Heart left ventricle (tissue), 16 donors: ENCODE data around the gene KRTAP5-1. TPM values are rescaled to one million over a fixed set of nuclear protein-coding genes. Genes with fewer than 3 reads are reported as not detected.

Experiments
- ATAC-seq, 4 donors: fragments of 200-7000 bp; cut with Tn5 transposase; one replicate each; pipeline ENCODE4 v1.9.1; 2020 to 2022; ENCODE audit warnings: moderate library complexity in 4 of 4, mild to moderate bottlenecking in 3 of 4, moderate number of reproducible peaks in 1 of 4
- DNase-seq, 5 donors: peaks; one replicate each; pipeline ENCODE4 v3.0.0-alpha.2; 2020
- H3K27ac ChIP-seq, 12 donors: fragments of 200-600 bp; sonication (generic) in 4 of 12; one replicate each; pipeline versions ENCODE4 v1.5.0 to v1.8.0; 2016 to 2022; ENCODE audit warnings: mild to moderate bottlenecking in 2 of 12
- H3K27me3 ChIP-seq, 9 donors: fragments of 200-600 bp; sonication (generic) in 2 of 9; one replicate each; pipeline versions ENCODE4 v1.5.1 to v1.8.0; 2016 to 2022; ENCODE audit warnings: mild to moderate bottlenecking in 3 of 9
- H3K36me3 ChIP-seq, 9 donors: fragments of 200-600 bp; sonication (generic) in 2 of 9; one replicate each; pipeline versions ENCODE4 v1.5.0 to v1.8.0; 2018 to 2022; ENCODE audit warnings: mild to moderate bottlenecking in 2 of 9
- H3K4me1 ChIP-seq, 12 donors: fragments of 200-600 bp; sonication (generic) in 4 of 12; one replicate each; pipeline versions ENCODE4 v1.5.0 to v1.8.0; 2016 to 2022; ENCODE audit warnings: mild to moderate bottlenecking in 3 of 12
- H3K4me3 ChIP-seq, 12 donors: fragments of 200-600 bp; sonication (generic) in 4 of 12; one replicate each; pipeline versions ENCODE4 v1.5.0 to v1.8.0; 2017 to 2022; ENCODE audit warnings: mild to moderate bottlenecking in 9 of 12, moderate library complexity in 4 of 12
- H3K9me3 ChIP-seq, 12 donors: fragments of 200-600 bp; sonication (generic) in 4 of 12; one replicate each; pipeline versions ENCODE4 v1.5.0 to v1.8.0; 2016 to 2022; ENCODE audit warnings: mild to moderate bottlenecking in 1 of 12
- CTCF ChIP-seq, 12 donors: fragments of 200-600 bp; sonication (generic) in 4 of 12; IDR thresholded peaks; one replicate each; pipeline versions ENCODE4 v1.5.0 to v1.8.0; 2018 to 2022; ENCODE audit warnings: antibody characterized with exemption in 12 of 12, mild to moderate bottlenecking in 5 of 12
- POLR2A ChIP-seq, 2 donors: fragments of 450-650 bp; IDR thresholded peaks; one replicate each; pipeline ENCODE4 v1.6.1; 2017; ENCODE audit warnings: antibody characterized with exemption in 2 of 2, mild to moderate bottlenecking in 2 of 2, moderate library complexity in 2 of 2
- WGBS, 4 donors: extraction: QIAGEN DNeasy Blood & Tissue Kit in 2 of 4; methylation state at CpG; one replicate each; pipeline versions ENCODE4 v1.1.5 to v1.1.7; 2013 to 2018; 5-methylcytosine and 5-hydroxymethylcytosine counted together
- intact Hi-C, 10 donors: fragments of 100-400 bp; cut with DNase I; formaldehyde crosslinking; loops; one replicate each; pipeline versions ENCODE4 v1.11.1 to v1.14.2; 2022
- polyA plus RNA-seq, 2 donors: library from polyadenylated mRNA; stranded (reverse); fragments of 200-250 nt; gene quantifications; one replicate each; pipeline ENCODE4 v1.2.3, GENCODE V29; 2013
- total RNA-seq, 9 donors: library from RNA; depleted of rRNA in 2 of 9; stranded (reverse); fragments of >200 nt in 2 of 9; fragmentation: NEBNext Ultra II Directional in 3 of 9; extraction: Animal tissue kit (Norgen Biotek cat#: 25700) in 3 of 9; gene quantifications; one replicate each; pipeline versions ENCODE4 v1.1.0 to v1.2.4, GENCODE V29; 2016 to 2023
- donor health status: ischemic (EF 13 %, LVEDD 7.1; RV severe dilation, severe dysfunction).
- donor health status: healthy with polysubstance abuse.
- donor health status: DM: no; HTN: yes; CAD: no.
- donor health status: DM: no; HTN: no; CAD: no.
- donor health status: ischemic (EF 25% LVEDD 6.9; RV normal size, moderate dysfunction).
- donor health status: ischemic (EF 25% LVEDD 5.7; RV mildly dilated, moderate dysfunction).
- donor health status: healthy.
- donor health status: DM: yes; HTN: yes; CAD: no.
- donor health status: ischemic (EF 35%, LVEDD 5.7; RV mildly dilated, moderate dysfunction).
- donor health status: nonischemic (EF 11% LVEDD 7.7; RV severe dilation, severe dysfunction).
- donor health status: DM: yes; HTN: yes; CAD: no.
- donor health status: PGD.
- donor health status: ischemic (EF 29% LVEDD 5.4; RV normal size, mild dysfunction).
- donor health status: nonischemic (EF 23%, LVEDD 6.1; RV moderate dilation, normal function).

Gene KRTAP5-1
- total and polyA plus RNA-seq, 11 donors = not detected

DNA sequence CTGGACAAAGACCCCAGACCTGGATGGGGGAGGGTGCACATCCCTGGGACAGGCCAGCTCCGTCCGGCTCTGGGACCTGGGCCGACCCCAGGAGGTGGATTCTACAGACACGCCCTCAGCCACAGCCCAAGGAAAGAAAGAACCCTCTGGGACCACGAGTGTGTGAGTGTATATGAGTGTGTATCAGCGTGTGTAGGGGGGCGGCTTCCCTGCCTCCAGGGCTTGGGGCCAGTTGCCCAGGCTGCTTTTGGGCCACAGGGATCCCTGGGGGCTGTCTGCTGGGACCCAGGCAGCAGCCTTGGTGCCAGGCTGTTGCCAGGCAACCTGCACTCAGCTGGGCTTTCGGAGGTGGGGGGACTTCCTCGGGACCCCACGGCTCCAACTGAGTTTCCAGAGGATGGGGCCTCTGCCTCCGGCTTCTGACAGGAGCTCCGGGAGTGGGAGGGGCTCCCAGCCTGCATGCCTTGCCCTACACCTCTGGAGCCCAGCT, 21.9 kb downstream of the KRTAP5-1 start:
- Histone ChIP-seq H3K4me1 (peaks cover 0 to 71% (median 39%) of the 10 kb centered on the region in 12 donors), H3K9me3 (no peaks in the 10 kb centered on the region), H3K4me3 (no peak overlapping the region), H3K27ac (peak overlapping the region in 2 of 12 donors; percentile 82 to 84), H3K36me3 (peaks cover 0 to 48% (median 21%) of the 10 kb centered on the region in 9 donors), H3K27me3 (no peaks in the 10 kb centered on the region)
- TF ChIP-seq CTCF (IDR thresholded peaks at IDR 0.05) (no peak), POLR2A (IDR thresholded peaks at IDR 0.05) (no peak)
- intact Hi-C loops = no loop called here
- ATAC-seq (no peak), DNase-seq (peak in 1 of 5 donors; percentile 9)
- WGBS, 4 donors = 64 to 78% (median 74%) methylated on average over 9 to 12 of the region's 12 CpGs

GRCh38 chr11:1562469-1563148, 22.5 kb downstream of the KRTAP5-1 start:
- ATAC-seq (no peak), DNase-seq (peak in 1 of 5 donors; percentile 54)
- Histone ChIP-seq H3K27ac (peak overlapping the region in 1 of 12 donors; percentile 82), H3K4me1 (peaks cover 1 to 72% (median 42%) of the 10 kb centered on the region in 12 donors), H3K27me3 (no peaks in the 10 kb centered on the region), H3K9me3 (no peaks in the 10 kb centered on the region), H3K36me3 (peaks cover 0 to 51% (median 24%) of the 10 kb centered on the region in 9 donors), H3K4me3 (no peak overlapping the region)
- 84 to 95% (median 91%) methylated on average over 13 to 14 of the region's 14 CpGs for WGBS, 4 donors
- no peak for TF ChIP-seq CTCF (IDR thresholded peaks at IDR 0.05)
- no peak for TF ChIP-seq POLR2A (IDR thresholded peaks at IDR 0.05)
- intact Hi-C loops = no loop called here

DNA sequence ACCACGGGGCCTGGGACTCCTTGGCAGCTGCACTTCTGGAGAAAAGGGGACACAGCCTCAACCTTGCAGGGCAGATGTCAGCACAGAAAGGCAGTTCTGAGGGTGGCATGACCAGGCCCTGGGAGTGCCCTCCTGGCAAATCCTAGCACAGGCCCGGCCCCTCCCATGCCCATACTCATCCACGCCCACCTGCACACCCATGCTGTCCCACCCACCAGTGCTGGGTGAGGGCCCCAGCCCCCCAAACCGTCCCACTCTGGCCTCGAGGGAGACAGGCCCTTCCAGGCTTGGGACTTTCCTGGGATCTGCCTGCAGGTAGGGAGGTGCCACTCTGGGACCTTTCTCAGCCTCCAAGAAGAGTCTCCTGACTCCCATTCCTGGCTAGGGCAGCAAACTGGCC, 23.1 kb downstream of the KRTAP5-1 start:
- Histone ChIP-seq H3K4me3 (no peak overlapping the region), H3K36me3 (peaks cover 0 to 58% (median 30%) of the 10 kb centered on the region in 9 donors), H3K4me1 (peaks cover 4 to 70% (median 41%) of the 10 kb centered on the region in 12 donors), H3K9me3 (no peaks in the 10 kb centered on the region), H3K27ac (peak overlapping the region in 1 of 12 donors; percentile 17), H3K27me3 (no peaks in the 10 kb centered on the region)
- WGBS, 4 donors = 71 to 100% (median 88%) methylated on average over 1 to 5 of the region's 5 CpGs
- ATAC-seq = no peak
- no peak for TF ChIP-seq CTCF (IDR thresholded peaks at IDR 0.05)
- TF ChIP-seq POLR2A (IDR thresholded peaks at IDR 0.05) = no peak
- intact Hi-C loops = no loop called here
- DNase-seq = no peak

DNA sequence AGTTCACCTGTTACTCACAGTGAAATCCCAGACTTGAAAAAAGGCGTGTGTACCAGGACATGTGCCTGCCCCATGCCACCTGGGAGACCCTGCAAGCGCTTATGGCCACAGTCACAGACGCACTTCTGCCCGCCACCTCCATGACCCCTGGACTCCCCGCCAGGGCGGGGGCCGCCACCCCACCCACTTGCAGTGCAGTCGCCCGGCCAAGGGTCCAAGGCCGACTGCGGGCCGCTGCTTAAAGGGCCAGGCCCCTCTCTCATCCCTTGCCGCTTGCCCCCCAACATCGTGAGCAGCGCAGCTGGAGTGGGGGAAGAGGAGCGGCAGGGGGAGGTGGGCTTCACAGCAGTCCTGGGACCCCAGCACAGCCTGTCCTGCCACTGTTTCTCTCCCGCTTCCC, 23.8 kb downstream of the KRTAP5-1 start:
- intact Hi-C loops = no loop called here
- TF ChIP-seq CTCF (IDR thresholded peaks at IDR 0.05) (no peak), POLR2A (IDR thresholded peaks at IDR 0.05) (no peak)
- WGBS, 4 donors = 88 to 95% (median 92%) methylated on average over 14 to 17 of the region's 17 CpGs
- Histone ChIP-seq H3K4me3 (no peak overlapping the region), H3K36me3 (peaks cover 0 to 60% (median 31%) of the 10 kb centered on the region in 9 donors), H3K9me3 (no peaks in the 10 kb centered on the region), H3K27me3 (no peaks in the 10 kb centered on the region), H3K27ac (peak overlapping the region in 3 of 12 donors; percentile 92 to 99 (median 95)), H3K4me1 (peaks cover 4 to 63% (median 41%) of the 10 kb centered on the region in 12 donors)
- ATAC-seq = no peak
- DNase-seq = no peak
